ENCODE data around the gene TIMM22.
"Not testable (repeated sequence)": the region's sequence is repeated elsewhere in the genome, so short reads cannot be mapped to it uniquely, and the experiment has no call there.

The TIMM22 gene

DNA sequence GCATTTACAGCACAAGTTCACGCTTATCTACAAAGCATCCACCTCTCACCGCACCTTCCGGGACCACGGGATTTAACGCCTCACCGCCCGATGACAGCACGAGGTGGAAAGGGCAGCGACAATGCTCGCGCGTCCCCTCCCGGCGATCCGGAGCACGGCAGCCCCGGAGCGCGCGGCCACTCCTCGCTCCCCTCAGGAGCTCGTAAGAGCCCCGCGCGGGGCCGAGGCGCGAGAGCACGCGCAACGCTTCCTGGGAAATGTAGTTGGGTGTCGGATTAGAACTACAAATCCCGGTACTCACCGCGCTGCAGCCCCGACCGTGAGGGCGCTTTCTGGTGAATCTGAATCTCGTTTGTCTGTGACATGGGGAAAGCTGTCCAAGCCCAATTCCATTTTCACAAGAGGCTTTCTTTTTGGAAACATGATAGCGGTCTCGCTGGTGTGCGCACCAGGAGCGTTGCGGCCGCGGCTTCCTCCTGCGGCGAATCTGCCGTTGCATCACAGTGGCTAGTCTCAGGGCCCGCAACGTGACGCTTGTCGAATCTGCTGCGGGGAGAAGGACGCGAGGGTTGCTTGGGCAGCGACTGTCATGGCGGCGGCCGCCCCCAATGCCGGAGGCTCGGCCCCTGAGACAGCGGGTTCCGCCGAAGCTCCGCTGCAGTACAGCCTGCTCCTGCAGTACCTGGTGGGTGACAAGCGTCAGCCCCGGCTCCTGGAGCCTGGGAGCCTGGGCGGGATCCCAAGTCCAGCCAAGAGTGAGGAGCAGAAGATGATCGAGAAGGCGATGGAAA is at the start of gene TIMM22:
Gene TIMM22, plus strand, starts transcription at position 576 of the 791 bp plus-strand sequence. Its CDS starts 14 bp downstream, at position 590.
- peak; percentile 96 for DNase-seq

DNA sequence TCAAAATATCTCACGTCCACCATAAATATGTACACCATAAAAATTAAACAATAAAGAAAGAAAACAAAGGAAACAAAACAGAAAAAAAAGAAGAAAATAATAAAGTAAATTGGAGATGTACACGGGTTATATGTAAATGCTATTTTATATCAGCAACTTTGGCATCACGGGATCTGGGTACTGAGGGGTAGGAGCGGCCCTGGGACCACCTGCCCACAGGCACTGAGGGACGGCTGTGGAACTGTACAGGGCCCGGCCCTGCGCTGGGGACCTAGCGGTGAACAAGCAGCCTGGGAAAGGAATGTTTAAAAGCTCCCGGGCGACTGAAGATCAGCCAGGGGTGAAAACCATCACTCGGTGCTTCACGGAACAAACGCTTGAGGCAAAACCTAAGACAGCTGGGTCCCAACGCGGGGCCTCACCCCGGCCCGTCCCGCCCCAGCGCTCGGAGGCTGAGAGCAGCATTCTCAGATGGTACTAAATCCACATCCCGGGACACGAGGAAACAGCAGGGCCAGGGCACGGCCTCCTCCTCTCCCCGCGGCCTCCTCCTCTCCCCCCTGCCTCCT is 48.6 kb upstream of the TIMM22 start:
- no peak for DNase-seq

DNA sequence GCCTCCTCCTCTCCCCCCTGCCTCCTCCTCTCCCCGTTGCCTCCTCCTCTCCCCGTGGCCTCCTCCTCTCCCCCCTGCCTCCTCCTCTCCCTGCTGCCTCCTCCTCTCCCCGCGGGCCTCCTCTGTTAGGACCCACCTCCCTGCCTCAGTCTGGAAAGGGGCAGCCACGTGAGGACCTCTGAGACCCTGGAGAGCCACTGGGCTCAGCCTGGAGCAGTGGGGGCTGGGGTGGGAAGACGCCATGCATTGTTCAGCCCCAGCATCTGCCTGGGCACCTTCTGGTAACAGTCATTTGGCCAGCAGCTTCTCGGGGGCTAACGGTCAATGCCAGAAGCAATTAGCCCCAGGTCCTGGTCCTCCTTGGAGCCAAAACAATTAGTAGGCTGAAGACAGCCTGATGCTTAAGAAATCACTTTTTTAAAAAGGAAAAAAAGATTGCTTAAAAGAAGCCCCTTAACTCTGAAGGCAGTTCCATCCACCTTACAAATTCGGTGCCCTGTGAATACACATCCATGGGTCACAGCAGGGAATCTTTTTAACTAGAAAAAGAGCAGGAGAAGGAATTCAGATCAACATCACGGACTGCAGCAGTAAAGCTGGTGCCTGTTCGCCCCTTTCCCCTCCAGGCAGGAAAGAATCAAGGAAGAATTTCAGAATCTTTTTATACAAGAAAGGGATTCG is 47.2 kb upstream of the TIMM22 start:
- no peak for DNase-seq

DNA sequence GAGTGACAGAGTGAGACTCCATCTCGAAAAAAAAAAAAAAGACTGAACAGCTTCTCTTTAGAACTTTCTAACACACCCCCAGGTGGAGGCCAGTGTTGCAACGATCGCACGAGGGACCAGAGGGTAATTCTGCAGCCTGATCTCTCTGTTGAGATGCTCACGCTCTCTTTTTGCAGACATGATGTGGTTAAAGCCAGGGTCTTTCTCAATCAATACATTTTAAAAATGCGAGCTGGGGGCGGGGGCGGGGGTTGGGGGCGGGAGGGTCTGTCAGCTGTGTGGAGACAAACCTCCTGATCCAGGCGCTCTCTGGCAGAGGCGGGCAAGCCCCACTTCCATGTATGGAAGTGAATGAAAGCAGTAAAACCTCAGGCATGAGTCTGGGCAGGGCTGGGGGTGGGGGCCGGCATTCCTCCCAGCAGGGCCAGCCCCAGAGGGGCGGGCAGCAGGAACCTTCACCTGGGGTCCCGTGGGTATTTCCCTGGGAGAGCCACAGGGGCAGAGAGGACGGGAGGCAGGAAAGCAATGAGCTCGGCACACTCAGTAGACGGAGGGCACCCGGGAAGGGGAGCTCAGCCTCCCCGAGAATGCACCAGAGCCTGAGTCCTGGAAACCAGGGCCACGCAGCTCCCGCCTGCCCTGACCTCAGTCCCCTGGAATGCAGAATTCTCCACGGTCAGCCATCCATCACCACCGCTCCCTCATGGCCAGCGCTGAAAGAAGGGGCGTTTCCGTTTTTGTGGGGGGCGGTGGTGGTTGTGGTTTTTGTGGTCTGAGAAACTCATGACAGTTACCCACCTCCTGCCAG is 45.4 kb upstream of the TIMM22 start:
- no peak for DNase-seq

DNA sequence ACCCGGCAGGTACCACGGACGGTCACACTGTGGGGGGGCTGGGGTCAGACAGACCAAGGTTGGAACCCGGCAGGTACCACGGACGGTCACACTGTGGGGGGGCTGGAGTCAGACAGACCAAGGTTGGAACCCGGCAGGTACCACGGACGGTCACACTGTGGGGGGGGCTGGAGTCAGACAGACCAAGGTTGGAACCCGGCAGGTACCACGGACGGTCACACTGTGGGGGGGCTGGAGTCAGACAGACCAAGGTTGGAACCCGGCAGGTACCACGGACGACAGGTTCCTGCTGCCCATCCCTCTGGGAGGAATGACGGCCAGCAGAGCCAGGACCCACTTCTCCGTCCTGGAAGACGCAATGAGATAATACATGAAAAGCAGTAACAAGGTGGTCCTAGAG is 44.3 kb upstream of the TIMM22 start:
- not testable (repeated sequence) for DNase-seq

- DNase-seq, result no peak
These were observed 43.2 kb upstream of the TIMM22 start for GRCh38 chr17:953767-954166.

DNA sequence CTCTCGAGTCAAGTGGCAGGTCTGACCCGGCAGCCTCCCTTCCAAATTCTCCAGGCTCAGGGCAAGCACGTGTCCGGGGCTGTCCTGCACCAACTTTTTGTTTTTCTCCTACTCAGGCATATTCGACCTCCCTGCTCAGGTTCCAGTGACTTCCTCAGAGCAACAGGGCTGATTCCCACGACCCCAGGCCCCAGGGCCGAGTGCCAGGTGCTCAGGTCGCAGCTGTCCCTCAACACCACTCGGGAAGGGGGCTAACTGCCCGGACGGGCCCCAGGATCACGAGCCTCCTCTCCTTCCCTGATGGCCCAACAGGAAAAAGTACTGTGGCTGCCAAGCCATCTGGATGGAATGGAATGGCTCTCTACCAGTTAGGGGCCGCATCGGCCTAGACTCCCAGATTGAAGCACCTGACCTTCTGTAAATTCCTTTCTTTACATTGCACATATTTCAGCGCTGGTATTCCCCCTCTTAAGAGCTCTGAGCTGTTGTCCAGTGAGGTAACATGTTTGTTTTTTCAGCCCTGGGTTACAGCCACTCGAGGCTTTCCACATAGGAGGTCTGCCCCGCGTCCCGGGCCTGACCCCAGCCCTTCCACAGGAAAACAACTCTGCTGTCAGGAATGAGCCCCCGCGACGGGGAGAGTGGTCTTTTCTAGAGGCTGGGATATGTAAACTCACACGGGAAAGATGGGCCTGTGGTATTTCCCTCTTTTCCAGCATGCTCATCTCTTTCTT is 42.3 kb upstream of the TIMM22 start:
- no peak for DNase-seq

- DNase-seq, result no peak
These were observed 40.0 kb upstream of the TIMM22 start for GRCh38 chr17:956905-957304.

GRCh38 chr17:957856-958421 is 39.0 kb upstream of the TIMM22 start:
- no peak for DNase-seq

DNA sequence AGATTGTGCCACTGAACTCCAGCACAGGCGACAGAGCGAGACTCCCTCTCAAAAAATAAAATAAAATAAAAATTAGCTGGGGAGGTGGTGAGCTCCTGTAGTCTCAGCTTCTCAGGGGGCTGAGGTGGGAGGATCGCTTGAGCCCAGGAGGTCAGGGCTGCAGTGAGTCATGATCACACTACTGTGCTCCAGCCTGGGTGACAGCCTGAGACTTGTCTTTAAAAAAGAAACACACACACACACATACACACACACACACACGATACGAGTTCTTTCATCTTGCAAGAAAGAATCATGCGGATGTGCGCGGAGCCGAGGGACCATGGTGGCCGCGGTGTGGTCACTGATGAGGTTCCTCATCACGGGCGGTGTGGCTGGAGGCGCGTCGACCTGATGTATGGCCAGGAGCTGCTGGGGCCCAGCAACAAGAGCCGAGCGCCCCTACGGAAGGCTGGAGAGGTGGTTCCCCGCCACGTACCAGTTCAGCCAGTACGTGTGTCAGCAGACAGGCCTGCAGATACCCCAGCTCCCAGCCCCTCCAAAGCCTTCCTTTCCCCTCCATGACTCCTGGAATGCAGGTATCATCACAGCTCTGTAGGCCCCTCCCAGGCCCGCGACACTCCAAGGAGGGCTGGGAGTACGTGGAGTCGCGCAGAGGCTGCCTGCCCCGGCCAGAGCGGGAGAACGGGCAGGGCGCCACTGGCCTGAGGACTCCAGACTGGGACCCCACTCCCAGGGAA is 38.0 kb upstream of the TIMM22 start:
- no peak for DNase-seq

GRCh38 chr17:962166-962565 is 34.8 kb upstream of the TIMM22 start:
- no peak for DNase-seq

- DNase-seq, result no peak
These were observed 34.3 kb upstream of the TIMM22 start for GRCh38 chr17:962670-963069.

GRCh38 chr17:964876-965275 is 32.1 kb upstream of the TIMM22 start:
- DNase-seq, result no peak

DNA sequence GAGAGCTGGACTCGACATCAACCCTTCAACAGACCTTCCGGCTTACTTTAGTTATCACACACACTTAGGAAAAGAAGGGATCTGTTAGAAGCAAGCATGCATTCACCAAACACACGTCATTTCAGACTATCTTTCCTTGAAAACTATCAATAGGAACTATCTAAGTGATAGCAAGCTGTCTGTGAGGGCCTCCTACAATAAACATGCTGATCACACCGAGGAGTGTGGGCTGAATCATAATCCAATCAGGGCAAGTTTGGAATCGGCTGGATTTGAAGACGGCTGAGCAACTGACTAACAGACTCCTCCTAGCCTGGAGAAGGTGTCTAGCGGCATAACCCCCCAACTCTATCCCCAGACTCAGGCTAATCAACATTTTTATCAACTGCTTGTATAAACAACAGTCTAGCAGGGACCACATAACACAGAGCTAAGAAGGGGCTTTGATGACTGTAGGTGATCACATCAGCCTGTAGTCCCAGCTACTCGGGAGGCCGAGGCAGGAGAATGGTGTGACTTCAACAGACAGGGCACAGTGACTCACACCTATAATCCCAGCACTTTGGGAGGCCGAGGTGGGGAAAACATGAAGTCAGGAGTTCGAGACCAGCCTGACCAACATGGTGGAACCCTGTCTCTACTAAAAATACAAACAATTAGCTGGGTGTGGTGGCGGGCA is 31.5 kb upstream of the TIMM22 start:
- DNase-seq, result no peak

DNA sequence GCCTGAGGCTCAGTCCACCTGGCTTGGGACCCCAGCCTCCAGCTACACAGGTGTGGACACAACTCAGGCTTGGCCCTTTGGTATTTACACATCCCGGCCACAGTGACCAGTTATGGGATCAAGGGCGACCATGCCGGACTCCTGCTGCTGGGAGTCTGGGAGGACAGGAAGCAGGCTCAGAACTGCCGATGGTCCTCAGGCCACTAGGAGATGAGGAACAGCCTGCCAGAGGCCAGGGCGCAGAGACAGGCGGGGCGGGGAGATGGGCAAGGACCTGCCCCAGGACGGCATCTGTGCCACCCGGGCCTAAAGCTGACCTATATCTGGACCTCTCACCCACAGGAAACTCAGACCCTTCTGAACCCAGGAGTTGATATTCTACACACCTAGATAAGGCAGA is 29.8 kb upstream of the TIMM22 start:
- no peak for DNase-seq

DNA sequence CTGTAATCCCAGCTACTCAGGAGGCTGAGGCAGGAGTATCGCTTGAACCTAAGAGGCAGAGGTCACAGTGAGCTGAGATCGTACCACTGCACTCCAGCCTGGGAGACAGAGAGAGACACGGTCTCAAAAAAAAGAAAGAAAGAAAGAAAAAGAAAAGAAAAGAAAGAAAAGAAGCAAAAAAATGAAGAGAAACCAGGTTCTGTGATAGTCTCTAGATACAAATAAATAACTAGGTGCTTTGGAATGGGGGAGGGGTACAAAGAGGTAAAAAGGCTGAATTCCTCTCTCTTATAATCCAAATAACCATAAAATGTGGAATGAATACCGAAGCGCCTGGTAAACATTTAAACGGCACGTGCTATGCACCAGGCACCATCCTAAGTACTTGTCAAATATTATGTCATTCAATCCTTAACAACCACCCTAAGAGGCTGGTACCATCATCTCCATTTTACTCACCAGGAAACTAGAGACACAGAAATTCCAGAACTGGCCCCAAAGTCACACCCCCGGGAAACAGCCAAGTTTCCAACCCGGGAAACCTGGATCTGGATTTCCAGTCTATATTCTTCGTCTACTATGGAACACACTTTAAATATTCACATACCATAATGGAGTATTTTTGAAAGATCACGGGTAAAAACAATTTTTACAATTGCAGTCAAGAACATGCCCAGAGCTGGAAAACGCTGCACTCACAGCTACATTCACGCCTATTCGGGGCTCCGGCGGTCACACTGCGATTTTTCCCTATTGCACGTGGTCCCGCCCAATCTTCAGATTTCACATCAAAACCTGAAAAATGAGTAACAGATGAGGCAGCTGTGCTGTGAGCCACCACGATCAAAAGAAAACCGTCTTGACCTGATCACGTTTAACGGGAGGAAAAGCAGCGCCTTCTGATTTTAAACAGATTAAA is 27.9 kb upstream of the TIMM22 start:
- no peak for DNase-seq

DNA sequence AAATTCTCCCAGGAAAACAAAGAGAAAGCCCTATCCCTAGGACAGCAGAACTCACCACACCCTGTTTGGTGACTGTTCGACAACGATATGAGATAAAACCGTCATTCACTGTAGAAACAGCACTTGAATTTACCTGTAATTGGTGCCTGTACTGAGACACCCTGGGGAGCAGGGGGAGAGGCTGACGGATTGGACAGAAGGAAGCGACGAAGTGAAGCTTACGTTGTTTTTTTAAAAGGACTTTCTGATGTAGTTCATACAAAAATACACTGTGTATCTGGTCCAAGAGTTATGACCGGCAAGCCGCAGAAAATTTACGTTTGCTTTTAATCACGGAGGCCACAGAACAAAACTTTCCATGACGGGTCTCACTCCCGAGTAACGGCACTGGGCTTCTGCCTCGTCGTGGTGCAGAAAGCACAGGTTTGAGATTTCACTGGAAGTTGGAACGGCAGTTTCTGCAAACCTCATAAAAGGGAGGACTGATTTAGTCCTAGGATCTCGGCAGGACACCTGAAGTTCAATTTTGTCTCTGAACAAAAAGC is 27.0 kb upstream of the TIMM22 start:
- peak; percentile 14 for DNase-seq

DNA sequence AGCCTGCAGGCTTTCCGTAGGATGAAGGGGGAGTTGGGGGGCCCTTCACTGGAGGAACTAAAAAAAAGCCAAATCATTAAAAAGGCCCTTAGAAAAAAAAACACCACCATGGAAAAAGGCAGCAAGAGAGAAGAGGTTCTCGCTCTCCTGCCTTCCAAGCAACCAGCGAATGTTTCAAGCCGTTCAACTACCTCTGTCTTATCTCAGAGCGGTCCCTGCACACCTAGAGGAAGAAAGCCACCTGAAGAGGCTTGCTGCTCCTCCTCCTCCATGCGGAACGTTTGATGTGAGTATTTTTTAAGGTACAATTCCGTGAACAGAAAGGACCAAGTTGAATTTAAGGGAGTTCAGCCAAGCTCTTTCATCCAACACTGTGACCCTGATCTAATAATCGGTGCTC is 26.6 kb upstream of the TIMM22 start:
- DNase-seq, result no peak

DNA sequence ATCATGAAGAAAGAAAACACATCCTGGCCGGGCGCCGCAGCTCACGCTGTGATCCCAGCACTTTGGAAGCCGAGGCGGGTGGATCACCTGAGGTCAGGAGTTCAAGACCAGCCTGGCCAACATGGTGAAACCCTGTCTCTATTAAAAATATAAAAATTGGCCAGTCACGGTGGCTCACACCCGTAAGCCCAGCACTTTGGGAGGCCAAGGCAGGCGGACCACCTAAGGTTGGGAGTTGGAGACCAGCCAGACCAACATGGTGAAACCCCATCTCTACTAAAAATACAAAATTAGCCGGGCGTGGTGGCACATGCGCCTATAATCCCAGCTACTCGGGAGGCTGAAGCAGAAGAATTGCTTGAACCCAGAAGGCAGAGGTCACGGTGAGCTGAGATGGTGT is 25.1 kb upstream of the TIMM22 start:
- not testable (repeated sequence) for DNase-seq

Data from NCI-H345 (cell line).